NCI-H187 (cell line): ENCODE data around the gene TNFRSF4.

Experiments used
- DNase-seq, 2 experiments: peaks; one replicate each; lab custom pipeline; 2025; lab: John Stamatoyannopoulos, UW

The TNFRSF4 gene

DNA sequence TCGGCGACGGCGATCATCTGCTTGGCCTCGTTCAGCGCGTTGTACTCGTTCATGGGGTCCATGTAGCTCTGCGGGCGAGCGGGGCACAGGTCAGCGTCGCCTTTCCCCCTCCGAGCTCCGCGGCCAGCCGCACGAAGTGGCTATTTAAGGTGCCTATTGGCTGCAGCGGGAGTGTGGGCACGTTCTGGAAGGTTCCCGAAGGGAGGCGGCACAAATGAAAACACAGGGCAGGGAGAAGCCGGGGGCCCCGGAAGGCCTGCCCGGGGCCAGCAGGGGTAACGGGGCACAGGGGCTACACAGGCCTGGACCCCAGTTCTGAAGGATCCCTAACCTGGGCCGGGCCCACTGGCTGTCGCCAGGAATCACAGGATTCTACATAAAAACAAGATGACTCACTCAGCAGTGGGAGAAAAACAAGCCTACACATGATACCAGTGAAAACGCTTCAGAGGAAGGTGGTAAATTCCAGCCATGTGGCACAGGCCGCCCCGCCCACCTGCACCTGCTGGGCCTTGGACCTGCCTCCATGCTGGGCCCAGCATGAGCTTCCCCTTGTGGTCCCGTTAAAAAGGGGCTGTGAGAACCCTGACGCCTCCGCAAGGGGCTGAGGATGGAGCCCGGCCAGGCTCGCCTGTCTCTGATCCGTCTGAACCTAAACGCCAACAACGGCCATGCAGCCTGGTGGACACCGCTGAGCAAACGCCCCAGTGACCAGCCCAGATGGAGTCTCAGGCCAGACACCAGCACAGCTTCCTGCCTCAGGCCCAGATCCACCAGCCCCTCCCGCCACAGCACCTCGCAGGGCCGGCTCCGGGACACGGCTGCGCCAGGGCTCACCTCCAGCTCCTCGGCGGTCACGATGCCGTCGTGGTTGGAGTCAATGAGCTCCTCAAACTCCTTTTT lies 3.9 kb upstream of the TNFRSF4 start:
- DNase-seq: no peak

DNA sequence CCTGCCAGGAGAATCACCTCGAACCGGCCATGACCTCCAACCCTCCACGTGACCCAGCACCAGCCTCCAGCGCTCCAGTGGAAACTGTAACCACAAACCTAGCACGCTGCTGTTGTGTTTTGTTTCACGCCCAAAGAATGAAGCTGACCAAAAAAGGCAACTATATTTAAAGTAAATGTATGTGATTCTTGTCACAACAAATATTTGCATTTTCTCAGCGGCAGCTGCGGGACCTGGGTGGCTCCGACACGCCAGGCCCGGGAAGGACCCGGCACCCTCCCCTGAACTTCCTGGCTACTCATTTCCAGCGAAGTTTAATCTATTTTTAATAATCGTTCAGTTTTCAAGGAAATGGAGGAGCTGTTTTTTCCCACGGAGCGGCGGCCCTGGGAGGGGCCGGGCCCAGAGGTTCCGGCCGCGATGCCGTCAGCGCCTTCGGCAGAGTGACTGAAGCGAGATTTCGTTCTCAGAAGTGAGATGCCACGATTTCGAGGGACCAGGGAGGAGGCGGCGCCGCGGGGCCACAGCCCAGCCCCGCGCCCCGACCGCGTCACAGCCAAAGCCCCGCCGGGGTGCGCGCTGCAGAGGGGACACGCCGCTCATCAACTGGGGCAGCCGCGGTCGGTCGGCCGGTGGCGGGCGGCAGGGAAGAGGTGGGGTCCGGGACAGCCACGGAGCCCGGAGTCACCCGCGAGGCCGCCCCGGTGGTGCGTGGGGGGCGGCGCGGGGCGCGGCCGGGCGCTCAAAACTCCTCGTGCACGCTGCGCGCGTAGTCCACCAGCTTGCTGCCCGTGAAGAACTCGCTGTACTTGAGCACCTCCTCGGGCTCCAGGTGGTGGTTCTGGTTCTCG lies 3.0 kb upstream of the TNFRSF4 start:
- no peak for DNase-seq

DNA sequence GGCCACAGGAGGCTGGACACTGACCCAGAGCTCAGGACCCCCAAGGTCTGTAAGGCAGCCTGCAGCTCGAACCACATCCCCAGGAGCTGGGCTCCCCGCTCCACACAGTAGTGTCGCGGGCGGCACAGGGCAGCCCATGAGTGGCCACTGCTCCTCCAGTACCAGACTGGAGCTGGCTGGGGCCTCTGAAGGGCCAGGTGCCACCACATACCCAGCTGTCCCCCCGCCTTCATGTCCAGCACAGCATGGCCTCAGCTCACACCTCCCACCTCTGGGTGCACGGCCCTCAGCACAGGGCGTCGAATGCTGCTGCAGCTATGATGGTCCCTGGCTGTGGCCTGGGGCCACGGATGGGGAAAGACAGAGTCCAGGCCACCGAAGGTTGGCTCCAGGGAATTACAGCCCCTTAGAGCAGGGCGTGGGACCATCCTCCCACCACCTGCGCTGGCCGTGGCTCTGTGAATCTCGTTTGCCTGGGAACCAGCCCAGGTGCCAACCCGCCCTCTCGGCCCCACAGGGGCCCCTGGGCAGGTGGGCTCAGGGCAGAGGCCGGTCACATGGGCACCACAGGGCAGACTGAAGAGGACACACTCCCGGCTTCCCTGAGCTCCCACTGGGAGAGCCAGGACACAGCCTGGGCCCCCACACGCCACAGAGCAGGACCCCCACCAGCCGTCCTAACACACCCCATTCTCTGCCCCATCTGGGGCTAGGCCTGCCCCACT lies 2.1 kb upstream of the TNFRSF4 start:
- DNase-seq: no peak

DNA sequence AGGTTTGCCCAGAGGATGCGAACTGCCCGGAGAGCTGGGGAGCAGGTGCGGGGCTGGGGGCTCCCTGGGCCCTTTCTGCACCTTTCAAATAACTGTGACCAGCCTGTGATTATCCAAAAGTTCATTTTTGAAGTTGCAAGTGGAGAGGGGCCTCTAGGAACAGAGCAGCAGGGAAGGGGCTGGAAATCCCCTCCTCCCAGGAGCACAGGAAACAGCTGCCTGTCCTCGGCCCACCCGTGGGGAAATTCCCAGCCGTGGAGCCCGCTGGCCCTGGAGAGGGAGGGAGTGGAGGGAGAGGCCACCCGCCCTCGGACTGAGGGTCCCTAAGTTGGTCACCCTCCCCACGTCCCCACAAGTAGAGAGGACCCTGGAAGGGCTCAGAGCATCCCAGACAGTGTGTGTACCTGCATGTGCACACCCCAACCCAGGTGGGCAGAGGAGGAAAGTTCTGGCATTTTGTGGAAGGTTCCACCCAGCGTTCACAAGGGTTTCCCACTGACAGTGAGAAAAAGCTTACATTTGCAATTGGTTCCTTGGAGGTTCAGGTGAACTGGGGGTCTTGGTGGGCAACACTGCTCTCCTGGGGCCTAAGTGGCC lies 1.2 kb upstream of the TNFRSF4 start:
- DNase-seq: no peak

DNA sequence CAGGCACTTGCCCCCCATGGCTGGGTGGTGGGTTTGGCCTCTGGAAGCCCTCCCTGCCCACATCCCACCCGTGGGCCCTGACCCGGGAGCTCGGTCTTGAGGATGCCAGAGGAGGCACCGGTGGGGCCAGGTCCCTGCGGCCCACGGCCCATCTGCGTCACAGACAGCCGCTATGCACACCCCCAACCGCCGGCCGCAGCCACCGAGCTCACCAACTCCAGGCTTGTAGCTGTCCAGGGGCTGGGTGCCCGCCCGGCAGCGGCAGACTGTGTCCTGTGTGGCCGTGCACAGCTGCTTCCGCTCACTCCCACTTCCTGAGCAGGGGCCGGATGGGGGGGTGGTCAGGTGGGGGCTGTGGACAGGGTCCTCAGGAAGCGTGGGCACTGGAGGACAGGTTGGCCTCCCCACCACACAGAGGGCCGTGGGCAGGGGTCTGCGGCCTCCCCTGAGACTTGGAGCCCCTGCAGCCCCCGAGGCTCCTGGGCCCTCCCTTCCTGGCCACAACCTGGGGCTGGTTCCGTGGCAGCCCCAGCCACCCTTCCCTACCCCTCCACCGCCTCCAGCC lies 1.1 kb downstream of the TNFRSF4 start:
- no peak for DNase-seq

DNA sequence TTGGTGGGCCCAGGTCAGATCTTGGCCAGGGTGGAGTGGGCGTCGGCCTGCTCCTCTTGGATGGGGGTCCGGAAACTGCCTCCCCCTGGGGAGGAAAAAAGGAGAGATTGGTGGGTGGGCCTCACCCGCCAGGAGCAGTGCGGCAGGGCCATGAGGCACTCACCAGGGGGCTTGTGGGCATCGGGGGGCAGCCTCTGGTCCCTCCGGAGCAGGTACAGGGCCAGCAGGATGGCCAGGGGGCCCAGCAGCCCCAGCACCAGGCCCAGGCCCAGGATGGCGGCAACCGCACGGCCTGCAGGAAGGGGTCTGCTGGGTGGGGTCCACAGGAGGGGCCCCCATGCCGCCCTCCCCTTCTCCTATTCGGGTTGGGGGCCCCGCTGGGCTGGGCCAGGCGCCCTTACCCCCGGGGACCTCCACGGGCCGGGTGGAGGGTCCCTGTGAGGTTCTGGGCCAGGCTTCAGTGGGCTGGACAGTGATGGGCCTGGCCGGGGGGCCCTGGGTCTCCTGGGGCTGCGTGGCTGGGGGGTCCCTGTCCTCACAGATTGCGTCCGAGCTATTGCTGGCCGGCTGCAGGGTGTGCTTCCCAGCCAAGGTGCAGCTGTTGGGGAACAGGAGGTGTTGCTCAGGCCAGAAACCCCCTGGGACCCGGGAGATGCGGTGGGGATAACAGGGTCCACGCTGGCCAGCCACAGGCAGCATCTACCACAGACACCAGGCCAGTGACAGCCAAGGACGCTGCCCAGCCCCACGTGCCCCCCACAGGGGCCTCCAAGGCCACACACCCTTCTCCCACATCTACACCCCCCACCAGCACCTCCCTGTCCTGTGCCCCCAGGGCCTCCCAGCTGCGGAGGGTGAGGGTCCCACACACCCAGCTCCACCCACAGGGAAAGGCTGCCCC lies 2.2 kb downstream of the TNFRSF4 start:
- DNase-seq: no peak

DNA sequence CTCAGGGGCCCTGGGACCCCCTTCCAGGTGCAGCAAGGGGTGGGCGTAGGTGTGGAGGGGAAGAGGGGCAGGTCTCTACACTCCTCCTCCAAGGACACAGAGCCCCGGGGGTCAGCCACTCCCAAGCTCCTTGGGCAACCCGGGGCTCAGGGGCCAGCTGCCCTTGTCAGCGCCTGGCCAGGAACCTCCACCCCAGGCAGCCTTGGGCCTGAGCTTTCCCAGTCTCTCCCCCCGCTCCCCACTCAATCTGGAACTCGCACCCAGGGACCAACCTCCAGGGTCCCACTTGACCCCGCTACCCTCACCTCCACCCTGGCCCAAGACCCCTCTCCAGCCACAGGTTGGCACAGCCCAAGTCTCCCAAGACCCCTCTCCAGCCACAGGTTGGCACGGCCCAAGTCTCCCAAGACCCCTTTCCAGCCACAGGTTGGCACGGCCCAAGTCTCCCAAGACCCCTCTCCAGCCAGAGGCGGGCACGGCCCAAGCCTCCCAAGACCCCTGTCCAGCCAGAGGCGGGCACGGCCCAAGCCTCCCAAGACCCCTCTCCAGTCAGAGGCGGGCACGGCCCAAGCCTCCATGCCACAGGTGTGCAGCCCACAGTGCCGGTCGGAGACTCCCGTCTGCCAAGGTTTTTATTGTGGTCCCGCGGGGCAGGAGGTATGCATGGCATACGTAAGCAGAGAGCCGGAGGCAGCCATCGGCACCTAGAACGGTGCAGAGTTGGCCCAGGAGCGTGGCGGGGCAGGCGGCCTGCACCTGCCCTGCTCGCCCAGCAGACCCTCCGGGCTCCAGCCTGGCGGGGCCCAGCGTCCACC lies 3.0 kb downstream of the TNFRSF4 start:
- DNase-seq: no peak

DNA sequence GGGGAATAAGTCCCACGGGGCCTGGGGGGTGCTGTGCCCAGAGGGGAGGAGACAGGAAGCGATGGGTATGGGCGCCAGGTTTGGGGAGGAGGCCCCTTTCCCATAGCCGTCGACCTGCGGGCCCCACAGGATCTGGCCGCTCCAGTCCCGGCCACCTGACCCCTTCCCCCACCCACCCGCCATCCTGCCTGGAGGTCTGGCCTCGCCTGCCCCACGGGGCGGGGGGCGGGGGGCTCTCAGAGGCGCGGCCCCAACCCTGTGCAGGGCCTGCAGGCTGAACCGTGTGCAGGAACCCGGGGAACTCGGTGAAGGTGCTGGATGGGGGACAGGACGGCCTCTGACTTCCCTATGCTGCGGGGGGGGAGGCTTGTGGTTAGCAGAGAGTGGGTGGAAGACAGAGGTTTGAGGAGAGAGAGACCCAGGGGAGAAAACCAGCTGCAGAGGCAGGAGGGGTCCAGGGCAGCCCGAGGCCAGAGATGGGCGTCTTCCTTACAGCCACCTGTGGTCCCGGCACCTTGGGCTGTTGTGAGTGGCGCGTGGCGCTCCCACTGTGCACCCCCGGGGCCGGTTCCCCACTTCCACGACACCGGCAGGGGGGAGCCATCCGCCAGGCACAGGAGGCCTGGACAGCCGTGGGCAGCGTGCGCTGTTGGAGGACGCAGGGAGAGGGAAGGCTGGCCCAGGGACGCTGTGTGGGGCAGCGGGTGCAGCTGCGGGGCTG lies 5.1 kb downstream of the TNFRSF4 start:
- no peak for DNase-seq

DNA sequence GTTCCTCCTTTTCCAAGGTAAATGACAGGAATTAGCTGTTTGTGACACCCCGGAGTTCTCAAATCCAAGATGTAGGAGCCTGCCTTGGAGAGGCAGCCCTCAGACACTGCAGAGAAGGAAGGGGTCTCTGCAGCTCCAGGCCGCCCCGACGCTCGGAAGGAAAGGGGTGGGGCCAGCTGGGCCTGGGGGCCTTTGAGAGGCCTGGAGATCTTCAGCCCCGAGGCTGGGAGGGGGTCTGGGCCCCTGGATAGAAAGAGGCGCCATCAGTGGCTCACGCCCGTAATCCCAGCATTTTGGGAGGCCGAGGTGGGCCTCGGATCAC lies 6.4 kb downstream of the TNFRSF4 start:
- no peak for DNase-seq

DNA sequence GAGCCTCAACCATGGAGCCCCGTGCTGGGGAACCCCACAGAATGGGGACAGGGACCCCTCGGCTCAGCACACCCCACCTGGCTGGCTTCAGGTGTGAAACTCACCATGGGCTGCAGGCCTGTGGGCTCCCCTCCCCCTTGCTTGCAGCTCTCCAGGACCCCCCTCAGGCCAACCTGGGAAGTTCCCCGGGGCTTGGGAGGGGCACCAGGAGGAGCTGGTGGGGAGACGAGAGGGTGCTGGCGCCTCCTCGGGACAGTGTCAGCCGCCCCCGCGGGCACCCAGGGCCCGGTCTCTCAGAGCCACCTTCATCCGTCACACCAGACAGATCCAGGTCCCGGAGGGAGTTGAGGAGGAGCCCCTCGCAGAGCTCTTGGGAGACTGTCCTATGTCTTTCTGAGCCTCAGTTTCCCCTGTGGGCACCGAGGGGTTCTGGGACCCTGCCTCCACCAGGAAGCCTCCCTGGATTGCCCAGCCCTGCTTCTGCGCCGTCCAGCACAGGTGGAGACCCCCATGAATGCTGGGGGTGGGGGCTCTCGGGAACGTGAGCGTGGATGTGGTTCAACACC lies 6.9 kb downstream of the TNFRSF4 start:
- DNase-seq: no peak

DNA sequence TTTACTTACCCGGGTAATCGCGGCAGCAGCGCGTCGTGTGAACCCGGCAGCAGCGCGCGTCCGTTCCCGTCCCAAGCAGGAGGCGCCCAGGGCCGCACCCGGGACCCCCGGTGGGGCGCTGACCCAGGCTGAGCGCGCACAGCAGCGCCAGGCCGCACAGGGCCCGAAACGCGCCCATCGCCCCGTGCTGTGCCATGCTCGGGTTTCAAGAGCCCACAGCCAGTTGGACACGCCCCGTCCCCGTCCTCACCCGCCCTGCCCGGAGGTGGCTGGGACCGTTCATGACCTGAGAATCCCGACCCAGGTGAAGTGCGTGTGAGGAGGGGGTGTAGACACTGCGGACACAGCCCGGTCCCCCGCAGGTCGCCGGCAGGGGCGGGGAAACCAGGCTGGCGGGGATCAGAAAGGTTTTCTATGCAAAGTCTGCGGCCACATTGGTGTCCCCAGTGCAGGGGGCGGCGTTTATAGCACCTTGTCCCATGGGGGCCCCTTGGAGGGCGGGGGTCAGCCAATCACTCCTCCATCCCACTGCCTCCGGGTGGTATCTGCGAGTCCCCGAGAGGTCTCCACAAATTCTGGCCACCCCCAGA lies 7.5 kb downstream of the TNFRSF4 start, which contains the start of gene TNFRSF18:
TSS of gene TNFRSF18 (minus strand) at position 217 of the 590 bp plus-strand sequence. CDS start at position 196, 21 bp downstream.
- DNase-seq: peak in 1 of 2 experiments; percentile 25

DNA sequence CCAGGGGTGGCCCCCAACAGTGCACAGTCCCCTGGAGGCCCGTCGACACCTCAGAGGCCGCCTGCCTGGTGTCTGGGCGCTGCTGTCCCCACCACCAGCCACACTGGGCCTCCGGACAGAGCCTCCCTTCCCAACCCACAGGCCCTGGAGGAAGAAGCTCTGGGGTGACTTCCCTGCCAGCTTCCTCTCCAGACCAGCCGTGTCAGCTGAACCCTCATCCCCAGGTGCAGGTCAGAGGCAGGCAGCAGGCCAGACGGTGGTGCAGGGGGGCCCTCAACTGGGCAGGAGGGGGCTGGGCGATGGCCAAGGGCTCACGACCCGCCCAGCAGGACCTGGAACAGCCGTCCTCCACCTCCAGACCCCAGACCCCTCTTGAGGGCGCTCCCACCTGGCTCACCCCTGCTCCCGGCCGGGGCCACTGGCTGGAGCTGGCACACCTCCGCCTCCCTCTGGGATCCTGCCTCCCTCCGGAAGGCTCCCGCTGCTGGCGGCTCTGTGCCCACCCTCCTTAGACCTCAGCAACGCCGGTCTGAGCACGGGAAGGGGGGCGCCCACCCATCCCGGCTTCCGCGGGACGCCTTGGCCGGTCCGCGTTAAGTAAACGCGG lies 8.1 kb downstream of the TNFRSF4 start:
- no peak for DNase-seq

DNA sequence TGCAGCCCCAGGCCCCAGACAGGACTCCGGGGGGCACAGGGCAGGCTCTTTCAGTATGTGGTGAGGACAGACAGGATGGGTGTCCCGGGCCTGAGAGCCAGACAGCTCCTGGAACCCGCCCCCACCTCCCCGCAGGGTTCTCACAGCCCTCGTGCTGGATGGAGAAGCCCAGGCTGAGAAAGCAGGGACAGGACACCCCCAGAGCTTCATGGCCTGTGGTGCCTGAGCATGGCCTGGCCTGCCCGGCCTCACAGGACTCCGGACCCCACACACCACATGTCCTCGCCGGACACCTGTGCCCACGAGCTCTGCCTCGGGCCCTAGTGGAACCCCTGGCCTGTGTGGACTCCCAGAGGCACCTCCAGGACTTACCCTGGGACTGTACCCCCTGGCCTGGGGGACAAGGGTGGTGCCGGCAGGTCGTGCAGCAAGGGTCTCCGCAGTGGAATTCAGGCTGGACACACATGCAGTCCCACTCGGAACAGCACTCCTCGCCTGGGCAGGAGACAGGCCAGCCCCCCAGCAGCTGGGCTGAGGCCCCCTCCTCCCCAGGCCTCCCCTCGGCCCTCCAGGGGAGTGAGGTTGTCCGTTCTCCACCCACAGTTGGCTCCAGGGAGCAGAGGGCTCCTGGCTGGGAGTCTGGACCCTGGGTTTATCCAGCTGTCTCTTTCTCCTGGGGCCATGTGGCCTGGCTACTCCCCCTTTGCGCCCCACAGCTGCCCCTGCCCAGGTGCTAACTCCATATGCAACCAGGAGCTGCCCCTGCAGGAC lies 8.8 kb downstream of the TNFRSF4 start:
- DNase-seq: no peak

DNA sequence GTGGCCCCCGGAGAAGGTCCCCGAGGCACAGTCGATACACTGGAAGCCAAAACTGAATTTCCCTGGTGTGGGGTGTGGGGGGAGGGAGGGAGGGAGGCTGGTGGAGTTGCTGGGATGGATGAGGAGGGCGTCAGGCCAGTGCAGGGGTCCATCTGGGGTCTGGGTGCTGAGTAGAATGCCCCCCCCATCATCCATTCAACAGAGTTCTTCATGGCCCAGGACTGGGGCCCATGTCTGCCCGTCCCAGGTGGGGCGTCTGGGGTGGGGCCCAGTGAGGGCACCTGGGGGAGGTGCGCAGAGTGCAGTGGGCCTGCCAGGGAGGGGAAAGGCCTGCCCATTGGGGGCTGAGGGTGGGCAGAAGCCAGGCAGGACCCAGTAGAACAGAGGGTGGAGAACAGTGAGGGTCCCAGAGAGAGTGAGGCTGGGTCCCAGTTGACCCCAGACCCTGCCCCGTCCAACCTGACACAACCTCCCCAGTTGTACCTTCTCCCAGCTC lies 9.5 kb downstream of the TNFRSF4 start:
- DNase-seq: no peak

DNA sequence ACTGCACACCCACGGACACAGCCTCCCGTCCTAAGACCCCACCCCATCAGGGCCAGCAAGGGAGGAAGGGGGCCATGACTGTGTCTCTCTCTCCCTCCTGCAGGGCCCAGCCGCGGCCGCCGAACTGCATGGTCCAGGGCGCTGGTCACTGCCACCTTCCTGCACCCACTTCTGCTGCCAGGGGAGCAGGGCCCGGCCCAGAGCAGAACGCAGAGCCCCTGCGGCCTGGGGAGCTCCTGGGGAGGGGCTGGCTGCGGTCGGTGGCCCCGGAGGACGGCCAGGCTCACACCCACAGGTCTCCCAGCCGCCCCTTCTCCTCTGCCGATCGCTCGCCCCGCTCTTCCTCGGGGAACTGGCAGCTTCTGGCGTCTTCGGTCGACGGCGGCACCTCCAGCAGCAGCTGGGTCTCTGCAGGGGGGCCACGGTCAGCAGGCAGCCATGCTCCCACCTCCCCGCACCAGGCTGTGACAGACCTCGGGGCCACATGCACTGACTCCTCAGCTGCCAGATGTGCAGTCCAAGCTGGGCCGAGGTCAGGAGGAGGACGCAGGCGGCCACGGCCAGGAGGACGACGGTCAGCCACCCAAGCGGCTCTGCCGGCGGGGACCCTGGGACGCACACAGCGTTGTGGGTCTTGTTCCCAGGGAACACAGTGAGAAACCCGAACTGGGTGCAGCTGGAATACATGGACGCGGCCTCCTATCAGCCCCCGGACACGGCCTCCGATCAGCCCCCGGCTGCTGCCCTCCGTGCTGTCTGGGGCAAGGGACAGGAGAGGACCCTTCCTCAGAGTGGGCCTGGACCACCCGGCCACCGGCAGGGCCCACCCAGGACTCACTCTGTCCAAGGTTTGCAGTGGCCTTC lies 10.2 kb downstream of the TNFRSF4 start:
- no peak for DNase-seq
